Stomach (tissue), 9 donors: ENCODE measurements around the gene ZNF106. TPM values are rescaled to one million over a fixed set of nuclear protein-coding genes. Genes with fewer than 3 reads are reported as not detected.

Experiments
- DNase-seq, 2 donors: peaks; one replicate each; pipeline versions ENCODE4 v3.0.0 to v3.0.0-alpha.2; 2013 to 2019
- H3K27ac ChIP-seq, 5 donors: fragments of 200-600 bp in 4 of 5; sonication (generic) in 4 of 5; one replicate each; pipeline ENCODE4 v1.5.1; 2013 to 2019; ENCODE audit warnings: mild to moderate bottlenecking in 1 of 5, moderate library complexity in 1 of 5
- H3K27me3 ChIP-seq, 3 donors: fragments of 200-600 bp; sonication (generic); one replicate each; pipeline ENCODE4 v1.5.1; 2017 to 2019; ENCODE audit warnings: mixed run types in 1 of 3
- H3K36me3 ChIP-seq, 4 donors: fragments of 200-600 bp; sonication (generic); 1 replicate in 3 of 4; 2 replicates in 1 of 4; pipeline ENCODE4 v1.5.1; 2016 to 2019
- H3K4me1 ChIP-seq, 4 donors: fragments of 200-600 bp; sonication (generic); one replicate each; pipeline ENCODE4 v1.5.1; 2016 to 2019
- H3K4me3 ChIP-seq, 4 donors: fragments of 200-600 bp; sonication (generic) in 3 of 4; one replicate each; pipeline ENCODE4 v1.5.1; 2016 to 2019; ENCODE audit warnings: mild to moderate bottlenecking in 1 of 4
- H3K9me3 ChIP-seq, 4 donors: fragments of 200-600 bp; sonication (generic); one replicate each; pipeline ENCODE4 v1.5.1; 2016 to 2019
- EP300 ChIP-seq: sonication (generic); formaldehyde crosslinking; IDR thresholded peaks from one replicate; pipeline ENCODE4 v1.6.1; 2017; ENCODE audit warnings: antibody characterized with exemption
- POLR2A ChIP-seq, 4 donors: fragments of 450-650 bp; IDR thresholded peaks; one replicate each; pipeline ENCODE4 v1.6.1; 2016; ENCODE audit warnings: antibody characterized with exemption in 4 of 4, control low read depth in 2 of 4, mild to moderate bottlenecking in 1 of 4, moderate library complexity in 1 of 4
- POLR2AphosphoS5 ChIP-seq, 3 donors: sonication (generic); formaldehyde crosslinking; IDR thresholded peaks; one replicate each; pipeline ENCODE4 v1.6.1; 2016; ENCODE audit warnings: antibody characterized with exemption in 3 of 3
- WGBS, 5 donors: extraction: QIAGEN DNeasy Blood & Tissue Kit in 3 of 5; methylation state at CpG; one replicate each; pipeline versions ENCODE4 v1.1.5 to v1.1.7; 2013 to 2018; 5-methylcytosine and 5-hydroxymethylcytosine counted together
- intact Hi-C: fragments of 100-400 bp; cut with DNase I; formaldehyde crosslinking; loops from one replicate; pipeline ENCODE4 v1.15.1; 2023; ENCODE audit warnings: low total_unique reads
- polyA plus RNA-seq, 3 donors: library from polyadenylated mRNA; stranded (reverse); fragments of 200-250 nt; gene quantifications; one replicate each; pipeline ENCODE4 v1.2.3, GENCODE V29; 2013
- small RNA-seq, 4 donors: library from RNA; depleted of rRNA; stranded (forward); fragments of <200 nt; gene quantifications; one replicate each; pipeline ENCODE3, GENCODE V24; 2016
- total RNA-seq, 5 donors: library from RNA; depleted of rRNA; stranded (reverse); fragments of >200 nt; gene quantifications; one replicate each; pipeline versions ENCODE4 v1.1.0 to v1.2.3, GENCODE V29; 2014 to 2016
- TF ChIP-seq, protein P1 (sequence below), 7 experiments: fragments of 450-650 bp in 4 of 7; fragments of 200-600 bp in 3 of 7; sonication (generic) in 3 of 7; IDR thresholded peaks; one replicate each; pipeline ENCODE4 v1.5.1; 2016 to 2019; ENCODE audit warnings: antibody characterized with exemption in 7 of 7, control low read depth in 2 of 7, mild to moderate bottlenecking in 1 of 7
- donor health status: healthy with polysubstance abuse.
- donor health status: Bipolar disorder and iron deficiency.
- donor health status: healthy.

The ZNF106 gene
- total and polyA plus RNA-seq, 8 donors = 4.5 to 238 (median 41.9) TPM

DNA sequence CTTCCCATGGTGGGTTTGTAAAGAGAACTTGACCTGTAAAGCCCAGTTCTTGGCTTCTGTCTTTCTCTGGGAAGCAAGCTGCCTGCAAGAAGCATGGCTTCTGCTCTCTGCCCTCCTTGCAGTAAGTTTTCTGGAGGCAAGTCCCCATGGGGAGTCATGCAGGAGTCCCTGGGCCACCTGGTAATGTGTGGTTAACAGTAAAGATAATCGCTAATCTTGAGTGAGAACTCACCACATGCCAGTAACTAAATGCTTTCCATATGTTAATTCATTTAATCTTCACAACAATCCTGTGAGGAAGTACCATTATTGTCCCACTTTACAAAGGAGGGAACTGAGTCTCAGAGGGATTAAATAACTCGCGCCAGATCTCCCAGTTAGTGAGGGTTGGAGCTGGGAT lies 127.5 kb downstream of the ZNF106 start:
- Histone ChIP-seq H3K4me3 (no peak overlapping the region), H3K27ac (no peak overlapping the region), H3K4me1 (no peaks in the 10 kb centered on the region), H3K27me3 (no peaks in the 10 kb centered on the region), H3K36me3 (peaks cover 0 to 26% (median 5%) of the 10 kb centered on the region in 4 donors), H3K9me3 (no peaks in the 10 kb centered on the region)
- DNase-seq = no peak
- TF ChIP-seq POLR2AphosphoS5 (IDR thresholded peaks at IDR 0.05) (no peak), EP300 (no peak), POLR2A (IDR thresholded peaks at IDR 0.05) (no peak)
- TF ChIP-seq, protein P1, sequence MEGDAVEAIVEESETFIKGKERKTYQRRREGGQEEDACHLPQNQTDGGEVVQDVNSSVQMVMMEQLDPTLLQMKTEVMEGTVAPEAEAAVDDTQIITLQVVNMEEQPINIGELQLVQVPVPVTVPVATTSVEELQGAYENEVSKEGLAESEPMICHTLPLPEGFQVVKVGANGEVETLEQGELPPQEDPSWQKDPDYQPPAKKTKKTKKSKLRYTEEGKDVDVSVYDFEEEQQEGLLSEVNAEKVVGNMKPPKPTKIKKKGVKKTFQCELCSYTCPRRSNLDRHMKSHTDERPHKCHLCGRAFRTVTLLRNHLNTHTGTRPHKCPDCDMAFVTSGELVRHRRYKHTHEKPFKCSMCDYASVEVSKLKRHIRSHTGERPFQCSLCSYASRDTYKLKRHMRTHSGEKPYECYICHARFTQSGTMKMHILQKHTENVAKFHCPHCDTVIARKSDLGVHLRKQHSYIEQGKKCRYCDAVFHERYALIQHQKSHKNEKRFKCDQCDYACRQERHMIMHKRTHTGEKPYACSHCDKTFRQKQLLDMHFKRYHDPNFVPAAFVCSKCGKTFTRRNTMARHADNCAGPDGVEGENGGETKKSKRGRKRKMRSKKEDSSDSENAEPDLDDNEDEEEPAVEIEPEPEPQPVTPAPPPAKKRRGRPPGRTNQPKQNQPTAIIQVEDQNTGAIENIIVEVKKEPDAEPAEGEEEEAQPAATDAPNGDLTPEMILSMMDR (IDR thresholded peaks at IDR 0.05) = no peak
- intact Hi-C loops = no loop called here
- WGBS, 5 donors = 91 to 96% (median 94%) methylated on average over 3 of the region's 3 CpGs

Small RNAs within 50 kb of the gene (small RNA-seq; reads per million reads assigned to genes)
- 0 reads per million in 4 donors for gene RNU6-188P

Other genes with a start within 250 kb of the ZNF106 start
- gene GANC, start 217.9 kb downstream of the ZNF106 start, total RNA-seq = 10 to 100 TPM; 10.1 to 77.6 (median 26.6) TPM
- gene GANC, start 217.9 kb downstream of the ZNF106 start, polyA plus RNA-seq = 1 to 10 TPM; 5.2 to 7.3 (median 5.3) TPM
- 100 to 1,000 TPM in 1 of 5 donors, 10 to 100 TPM in 4; 12.3 to 128 (median 42.3) TPM for gene TMEM87A, start 217.7 kb downstream of the ZNF106 start, total RNA-seq
- gene TMEM87A, start 217.7 kb downstream of the ZNF106 start, polyA plus RNA-seq = 10 to 100 TPM; 11.8 to 25.7 (median 19.3) TPM
- gene CAPN3, start 131.6 kb downstream of the ZNF106 start, total RNA-seq = 100 to 1,000 TPM in 1 of 5 donors, 10 to 100 TPM in 2, 1 to 10 TPM in 1, under 1 TPM in 1; 0.29 to 244 (median 13.9) TPM
- gene CAPN3, start 131.6 kb downstream of the ZNF106 start, polyA plus RNA-seq = 10 to 100 TPM in 1 of 3 donors, 1 to 10 TPM in 2; 3.9 to 22.1 (median 7.3) TPM
- 10 to 100 TPM; 10.1 to 83.9 (median 61.3) TPM for gene SNAP23, start 4.5 kb upstream of the ZNF106 start, total RNA-seq
- 10 to 100 TPM; 31.6 to 53.3 (median 47.8) TPM for gene SNAP23, start 4.5 kb upstream of the ZNF106 start, polyA plus RNA-seq
- 10 to 100 TPM in 4 of 5 donors, 1 to 10 TPM in 1; 7.5 to 67.9 (median 31.2) TPM for gene LRRC57, start 57.7 kb upstream of the ZNF106 start, total RNA-seq
- 1 to 10 TPM; 4.7 to 8.2 (median 5.6) TPM for gene LRRC57, start 57.7 kb upstream of the ZNF106 start, polyA plus RNA-seq
- gene HAUS2, start 57.7 kb upstream of the ZNF106 start, total RNA-seq = 10 to 100 TPM in 2 of 5 donors, 1 to 10 TPM in 3; 4.9 to 22.0 (median 8.4) TPM
- 10 to 100 TPM in 2 of 3 donors, 1 to 10 TPM in 1; 6.3 to 15.9 (median 11.6) TPM for gene HAUS2, start 57.7 kb upstream of the ZNF106 start, polyA plus RNA-seq
- 10 to 100 TPM in 4 of 5 donors, 1 to 10 TPM in 1; 4.9 to 45.7 (median 19.7) TPM for gene STARD9, start 84.5 kb upstream of the ZNF106 start, total RNA-seq
- gene STARD9, start 84.5 kb upstream of the ZNF106 start, polyA plus RNA-seq = 1 to 10 TPM; 1.4 to 1.9 (median 1.5) TPM
- gene CDAN1, start 246.0 kb upstream of the ZNF106 start, total RNA-seq = 10 to 100 TPM in 4 of 5 donors, 1 to 10 TPM in 1; 5.8 to 27.2 (median 12.8) TPM
- gene CDAN1, start 246.0 kb upstream of the ZNF106 start, polyA plus RNA-seq = 1 to 10 TPM; 4.7 to 9.8 (median 5.9) TPM